Stimulated activated CD4-positive, alpha-beta T cell treated with anti-CD3 and anti-CD28 coated beads, Interleukin-2, amount 100 ng/mL, for 24 hours (primary cell): ENCODE results near the gene SORBS1.

Source experiments
- DNase-seq, 2 donors: peaks; one replicate each; pipeline ENCODE4 v3.0.0-alpha.2; 2020

Gene SORBS1

DNA sequence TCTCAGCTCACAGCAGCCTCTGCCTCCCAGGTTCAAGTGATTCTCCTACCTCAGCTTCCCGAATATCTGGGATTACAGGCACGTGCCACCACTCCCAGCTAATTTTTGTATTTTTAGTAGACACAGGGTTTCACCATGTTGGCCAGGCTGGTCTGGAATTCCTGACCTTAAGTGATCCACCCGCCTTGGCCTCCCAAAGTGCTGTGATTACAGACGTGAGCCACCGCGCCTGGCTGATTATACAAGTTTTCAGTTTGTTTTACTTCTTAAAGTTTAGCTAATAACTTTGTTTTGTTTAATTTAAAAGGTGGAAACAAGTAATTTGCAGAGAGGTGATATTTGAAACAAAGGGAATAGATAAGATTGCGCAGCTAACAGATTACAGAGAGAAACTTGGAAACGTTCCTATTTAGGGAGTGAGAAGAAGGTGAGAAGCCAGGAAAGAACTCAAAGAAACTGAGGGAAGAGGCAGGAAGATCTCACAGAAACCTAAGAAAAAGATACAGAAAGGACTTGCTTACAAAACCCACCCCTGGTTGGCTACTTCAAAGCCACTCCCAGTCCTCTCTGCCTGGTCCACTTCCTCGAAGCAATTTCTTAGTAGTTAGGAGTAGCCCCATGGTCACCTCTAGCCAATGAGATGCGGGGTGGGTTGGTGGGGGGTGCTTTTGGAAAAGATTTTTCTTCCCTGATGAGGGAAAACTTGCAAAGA, 255.4 kb downstream of the SORBS1 start:
- no peak for DNase-seq

DNA sequence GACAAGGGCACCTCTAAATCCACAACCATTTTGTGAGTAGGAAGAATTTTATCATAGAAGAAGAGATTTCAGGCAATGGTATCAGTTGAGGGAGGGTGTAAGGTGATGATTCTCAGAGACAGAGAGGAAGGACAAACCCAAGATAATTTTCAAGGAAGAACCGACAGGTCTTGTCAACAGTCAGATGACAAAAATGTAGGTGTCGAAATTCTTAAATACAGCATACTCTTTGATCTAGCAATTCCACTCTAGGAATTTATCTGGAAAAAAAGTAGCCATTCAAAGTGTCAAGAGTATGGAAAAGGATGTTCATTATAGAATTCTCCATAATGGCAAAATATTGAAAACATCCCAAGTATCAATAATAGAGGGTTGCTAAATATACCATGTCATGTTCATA, 256.2 kb downstream of the SORBS1 start:
- DNase-seq, result no peak

DNA sequence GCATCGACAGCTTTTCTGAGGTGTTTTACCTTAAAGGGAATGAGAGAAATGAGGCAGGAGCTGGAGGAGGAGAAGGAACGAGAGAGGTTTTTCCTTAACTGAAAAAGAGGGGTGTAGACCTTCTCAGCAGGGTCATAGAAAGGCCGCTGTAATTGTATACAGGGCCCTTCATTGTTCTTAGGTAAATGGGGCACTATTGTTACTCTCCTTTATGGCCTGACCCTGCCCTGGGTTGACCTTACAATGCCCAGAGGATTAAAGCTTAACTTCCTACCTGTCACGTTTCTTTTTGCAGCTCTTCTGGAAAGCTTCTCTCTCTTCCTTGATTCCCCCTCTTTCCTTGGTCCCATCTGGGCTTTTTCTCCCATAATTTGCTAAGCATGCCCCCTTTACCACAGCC, 256.7 kb downstream of the SORBS1 start:
- no peak for DNase-seq

DNA sequence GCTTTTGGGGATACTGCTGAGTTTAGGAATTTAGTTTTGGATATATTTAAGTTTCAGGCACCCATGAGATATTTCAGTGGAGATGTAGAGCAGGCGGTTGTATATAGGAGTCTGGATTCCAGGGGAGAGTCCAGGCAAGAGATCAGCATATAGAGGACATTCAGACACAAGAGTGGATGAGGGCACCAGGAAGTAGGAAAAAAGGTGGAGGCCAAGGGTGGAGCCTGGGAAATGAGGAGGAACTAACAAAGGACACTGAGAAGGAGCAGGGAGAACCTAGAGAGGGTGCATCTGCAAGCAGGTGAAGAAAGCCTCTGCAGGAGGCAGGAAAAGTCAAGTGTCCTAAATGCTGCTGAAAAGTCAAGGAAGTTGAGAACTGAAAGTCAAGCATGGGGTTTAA, 257.2 kb downstream of the SORBS1 start:
- DNase-seq, result no peak

DNA sequence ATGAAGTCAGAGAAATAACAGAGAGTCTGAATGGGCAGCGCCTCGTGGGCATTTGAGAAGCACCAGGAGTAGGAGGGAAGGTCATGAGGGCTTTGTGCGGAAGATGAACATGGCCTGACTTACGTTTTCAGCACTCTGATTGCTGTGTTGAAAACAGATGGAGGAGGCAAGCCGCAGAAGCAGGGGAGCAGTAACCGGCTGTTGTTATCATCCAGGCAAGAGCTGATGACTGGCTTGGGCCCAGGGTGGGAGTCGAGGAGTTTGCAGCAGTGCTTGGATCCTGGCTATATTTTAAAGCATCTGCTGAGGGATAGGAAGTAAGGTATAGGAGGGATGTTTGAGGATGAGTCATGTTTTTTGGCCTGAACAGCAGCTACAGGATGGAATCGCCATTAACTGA, 257.6 kb downstream of the SORBS1 start:
- DNase-seq, result no peak

DNA sequence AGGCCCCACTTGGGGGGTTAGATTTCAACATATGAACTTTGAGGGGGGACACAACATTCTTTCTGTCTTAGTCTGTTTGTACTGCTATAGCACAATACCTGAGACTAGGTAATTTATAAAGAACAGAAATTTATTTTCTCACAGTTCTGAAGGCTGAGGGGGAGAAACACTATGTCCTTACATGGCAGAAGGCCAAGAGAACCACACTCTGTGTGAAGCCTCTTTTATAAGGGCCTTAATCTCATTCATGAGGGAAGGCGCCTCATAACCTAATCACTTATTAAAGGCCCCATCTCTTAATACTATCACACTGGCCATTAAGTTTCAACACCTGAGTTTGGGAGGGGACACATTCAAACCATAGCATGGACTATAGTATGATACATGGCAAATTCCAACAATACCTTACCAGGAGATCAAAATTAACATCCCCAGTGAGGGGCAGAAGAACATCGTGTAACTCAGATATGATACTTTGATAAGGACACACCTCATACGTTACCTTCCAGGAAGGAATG, 261.1 kb downstream of the SORBS1 start:
- no peak for DNase-seq

DNA sequence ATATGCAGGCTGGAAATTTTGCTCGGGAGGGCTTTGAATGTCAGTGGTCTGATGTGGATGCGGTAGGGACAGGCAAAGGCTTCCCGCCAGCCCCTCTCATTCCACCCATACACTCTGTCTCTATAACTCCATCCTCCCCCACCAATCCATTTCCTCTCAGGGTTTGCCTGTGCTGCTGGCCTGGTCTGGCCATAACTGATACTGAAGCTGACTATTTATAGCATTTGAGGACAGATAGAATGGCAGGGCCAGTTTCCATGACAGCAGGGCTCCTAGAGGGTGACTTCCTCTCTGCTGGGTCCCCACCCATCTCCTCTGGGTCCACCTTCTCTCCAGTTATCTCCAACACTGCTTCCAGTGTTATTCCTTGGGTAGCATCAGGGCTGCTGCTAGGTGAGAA, 263.8 kb downstream of the SORBS1 start:
- no peak for DNase-seq

DNA sequence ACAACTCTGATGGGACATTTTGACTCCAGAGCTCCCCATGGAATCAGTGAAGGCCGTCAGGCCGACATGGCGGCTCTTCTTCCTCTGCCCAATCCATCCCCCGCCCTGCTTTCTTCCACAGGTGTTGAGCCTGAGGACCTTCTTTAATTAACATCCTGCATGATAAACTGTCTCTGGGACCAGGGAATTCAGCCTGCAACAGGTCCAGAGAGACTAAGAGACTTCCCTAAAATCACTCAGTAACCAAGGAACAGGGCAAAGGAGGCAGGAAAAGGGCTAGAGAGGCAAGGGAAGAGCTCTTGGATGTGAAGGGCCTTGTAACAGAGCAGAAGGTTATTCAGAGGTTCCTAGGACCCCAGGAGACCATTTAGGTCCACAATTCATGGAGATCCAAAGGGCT, 264.4 kb downstream of the SORBS1 start:
- DNase-seq, result no peak

DNA sequence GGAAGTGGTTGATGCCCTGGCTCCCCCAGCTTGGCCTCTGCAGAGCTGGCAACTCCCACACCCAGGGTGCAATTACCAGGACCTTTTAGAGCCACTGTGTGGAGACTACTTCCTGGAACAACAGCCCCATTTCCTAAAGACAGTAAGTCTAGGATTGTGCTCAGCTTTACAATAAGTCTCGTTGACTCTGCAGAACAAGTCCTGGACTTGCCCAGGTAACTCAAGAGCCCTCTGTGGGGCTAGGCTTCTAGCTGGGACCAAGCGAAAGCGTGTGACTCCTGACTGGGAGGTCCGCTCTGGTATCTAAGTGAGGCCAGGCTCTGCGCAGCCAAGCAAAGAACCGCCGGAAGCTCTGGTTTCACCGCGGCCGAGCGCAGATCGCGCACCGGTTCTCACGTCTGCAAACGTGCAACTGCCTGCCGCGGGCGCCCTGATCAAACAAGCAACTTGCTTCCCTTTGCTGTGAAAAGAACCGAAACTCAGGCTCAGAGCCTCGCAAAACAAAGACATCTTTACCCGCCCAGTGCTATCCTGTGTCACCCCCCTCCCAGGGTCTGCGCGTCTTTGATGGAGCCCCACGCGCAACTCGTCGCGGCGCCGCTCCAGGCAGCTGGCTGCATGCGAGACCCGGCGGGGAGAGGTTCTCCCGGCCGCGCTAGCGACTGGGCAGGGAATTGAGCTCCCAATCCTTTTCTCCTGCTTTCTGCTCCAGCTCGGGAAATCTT, 266.0 kb downstream of the SORBS1 start:
- peak; percentile 30 to 52 for DNase-seq

DNA sequence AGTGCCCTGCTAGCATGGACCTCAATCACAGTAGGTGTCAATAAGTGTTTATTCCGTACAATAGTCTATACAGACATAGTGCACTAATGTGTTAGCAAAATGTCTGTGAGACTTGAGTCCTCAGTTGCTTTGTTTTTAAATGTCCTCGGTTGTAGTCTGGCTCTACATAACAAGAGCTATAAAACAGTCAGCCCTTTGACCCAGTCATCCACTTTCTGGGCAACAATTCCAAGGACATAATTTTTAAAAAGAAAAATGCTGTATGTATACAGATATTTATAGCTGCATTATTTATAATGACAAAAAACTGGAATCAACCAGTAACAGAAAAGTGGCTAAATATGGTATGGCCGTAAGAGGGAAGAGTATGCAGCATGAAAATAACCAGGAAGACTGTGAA, 267.5 kb downstream of the SORBS1 start:
- DNase-seq, result no peak

DNA sequence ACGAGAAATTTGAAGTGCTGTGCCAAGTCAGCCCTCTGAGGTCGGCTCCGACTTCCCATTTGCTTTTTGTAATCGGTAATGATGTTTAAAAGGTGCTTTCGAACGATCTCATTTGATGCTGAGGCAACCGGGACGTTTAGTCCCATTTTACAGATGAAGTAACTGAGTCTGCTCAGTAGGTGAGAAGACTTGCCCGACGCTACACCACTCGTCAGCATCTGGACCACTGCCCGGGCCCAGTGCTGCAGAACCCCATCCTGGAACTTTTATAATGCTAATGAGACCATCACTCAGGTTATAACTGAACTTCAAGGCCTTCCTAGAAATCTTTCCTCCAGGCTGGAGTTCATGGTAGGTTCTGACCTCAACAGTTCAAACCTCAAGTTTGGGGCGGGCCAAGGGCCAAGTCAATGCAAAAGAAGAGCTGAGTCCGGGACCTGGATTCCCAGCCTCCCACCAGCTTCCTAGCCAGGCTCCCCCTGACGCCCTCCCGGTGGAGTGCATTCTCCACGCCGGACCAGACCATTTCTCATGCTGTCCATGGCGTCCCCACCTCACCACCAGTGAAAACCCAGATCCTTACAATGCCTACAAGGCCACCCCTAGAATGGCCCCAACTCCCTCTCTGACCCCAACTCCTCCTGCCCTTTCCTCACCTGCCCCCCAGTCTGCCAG, 269.7 kb downstream of the SORBS1 start:
- no peak for DNase-seq

DNA sequence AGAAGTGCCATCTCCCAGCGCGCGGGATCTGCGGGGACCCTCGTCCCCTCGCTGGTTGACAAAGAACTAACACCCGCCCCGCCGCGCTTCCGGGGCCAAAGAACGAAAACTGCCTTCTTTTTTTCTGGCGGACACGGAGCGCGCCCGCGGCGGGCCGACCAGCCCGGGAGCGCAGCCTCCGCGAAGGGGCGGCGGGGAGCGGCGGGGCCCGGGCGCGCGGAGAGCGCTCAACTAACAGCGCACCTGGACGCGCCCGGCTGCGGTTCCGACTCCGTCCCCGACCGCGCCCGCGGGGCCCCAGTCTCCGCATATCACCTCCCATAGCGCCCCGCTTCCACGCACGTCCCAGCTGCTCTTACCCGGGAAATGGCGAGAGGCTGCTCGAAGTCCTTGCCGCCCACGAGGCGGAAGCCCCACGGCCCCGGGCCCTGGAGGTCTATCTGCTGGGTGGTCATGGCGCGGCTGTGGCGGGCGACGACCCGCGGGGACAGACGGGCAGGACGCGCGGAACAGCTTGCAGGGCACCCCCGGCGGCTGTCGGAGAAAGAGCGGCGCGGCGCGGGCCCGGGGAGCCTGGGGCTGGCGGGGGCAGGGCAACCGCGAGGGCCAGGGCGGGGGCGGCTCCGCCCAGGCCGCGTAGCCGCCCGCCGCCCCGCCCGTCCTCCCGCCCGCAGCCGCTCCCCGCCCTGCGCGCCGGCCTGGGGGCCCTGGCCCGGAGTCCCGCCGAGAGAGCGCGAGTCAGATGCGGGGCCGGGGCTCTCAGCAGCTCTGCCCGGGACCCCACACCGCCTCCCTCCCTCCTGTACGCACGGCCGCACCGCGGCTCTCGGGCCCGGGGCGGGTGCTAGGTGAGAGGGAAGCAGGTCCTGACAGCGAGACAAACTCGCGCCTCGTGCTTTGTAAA, 270.5 kb downstream of the SORBS1 start, which contains the start of gene PDLIM1:
Gene PDLIM1 (minus strand): TSS at position 543 of the 904 bp plus-strand sequence. CDS start 88 bp downstream, at position 455.
- DNase-seq, result peak; percentile 18 to 48

DNA sequence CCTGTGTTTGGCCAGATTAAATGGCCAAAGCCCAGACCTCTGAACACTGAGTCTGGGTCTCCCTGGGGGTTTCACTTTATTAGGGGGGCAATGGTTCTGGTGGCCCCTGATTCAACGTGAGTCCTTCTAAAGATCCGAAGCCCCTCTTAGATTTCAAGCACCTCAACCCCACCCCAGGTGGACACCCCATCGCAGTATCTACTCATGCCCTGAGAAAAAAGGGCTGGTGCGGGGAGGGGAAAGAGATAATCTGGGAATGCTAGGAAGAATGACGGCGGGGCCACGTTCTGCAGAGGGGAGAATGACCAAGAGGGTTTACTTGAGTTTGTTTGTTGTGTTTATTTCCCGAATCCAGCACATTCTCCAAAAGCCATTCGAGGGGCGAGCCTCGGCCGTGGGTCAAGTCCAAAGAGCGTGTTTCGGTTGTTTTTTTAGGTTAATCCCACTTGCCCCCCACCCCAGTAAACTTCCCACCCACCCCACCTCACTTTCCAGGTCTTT, 271.2 kb downstream of the SORBS1 start:
- no peak for DNase-seq

DNA sequence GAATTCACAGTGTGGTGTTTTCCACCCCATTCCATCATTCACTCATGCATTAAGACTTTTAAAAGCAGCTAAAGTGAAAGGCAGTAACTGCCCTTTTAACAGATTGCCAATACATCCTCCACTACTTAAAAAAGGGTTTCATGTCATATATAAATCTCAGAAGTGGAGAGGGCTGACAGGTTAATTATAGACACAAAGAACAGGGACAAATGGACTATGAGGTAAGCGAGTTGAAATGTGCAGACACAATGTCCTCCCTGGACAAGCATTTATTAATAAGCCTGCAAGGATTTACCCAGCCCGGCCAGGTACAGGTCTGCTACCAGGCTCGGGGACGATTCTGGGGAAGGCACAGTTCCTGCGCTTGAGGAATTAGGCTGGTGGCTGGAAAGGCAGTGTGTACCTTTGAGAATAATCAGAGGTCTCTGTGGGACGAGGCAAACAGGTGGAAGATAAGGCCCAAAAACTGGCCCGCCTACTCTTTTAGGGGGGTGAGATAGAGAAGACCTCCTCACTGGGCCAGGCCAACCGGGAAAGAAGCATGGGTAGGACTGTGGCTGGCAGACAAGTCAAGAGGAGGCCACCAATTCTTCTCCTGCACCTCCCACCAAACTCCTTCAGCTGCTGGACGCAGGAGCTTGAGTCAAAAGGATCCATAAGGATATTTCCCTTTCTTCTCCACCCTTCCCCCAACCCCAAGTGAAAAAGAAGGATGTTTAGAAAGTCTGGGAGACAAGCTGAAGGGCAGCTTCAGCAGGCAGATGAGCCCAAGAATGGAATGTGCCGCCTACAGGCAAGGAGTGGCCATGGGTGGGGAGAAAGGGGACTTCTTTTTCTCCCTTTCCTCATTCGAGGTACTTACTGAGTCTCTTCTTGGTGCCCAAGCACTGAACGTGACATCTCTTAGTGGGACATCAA, 271.9 kb downstream of the SORBS1 start:
- no peak for DNase-seq

DNA sequence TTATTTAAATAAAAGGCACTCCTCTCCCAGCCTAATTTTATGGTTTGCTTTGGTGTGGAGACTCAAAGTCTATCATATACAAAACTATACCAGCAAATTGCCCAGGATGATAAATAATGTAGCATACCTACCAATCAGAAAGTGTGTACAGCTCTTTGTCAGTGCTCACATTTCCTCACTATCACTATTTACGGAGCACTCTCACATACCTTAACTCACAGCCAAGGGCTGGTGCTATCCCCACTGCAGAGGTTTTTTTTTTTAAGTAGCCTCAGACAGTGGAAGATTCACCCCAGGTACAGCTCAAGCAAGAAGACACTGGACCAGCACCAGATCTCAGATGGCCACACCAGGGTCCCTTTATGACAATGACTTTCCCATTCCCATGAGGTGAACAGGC, 272.9 kb downstream of the SORBS1 start:
- no peak for DNase-seq

DNA sequence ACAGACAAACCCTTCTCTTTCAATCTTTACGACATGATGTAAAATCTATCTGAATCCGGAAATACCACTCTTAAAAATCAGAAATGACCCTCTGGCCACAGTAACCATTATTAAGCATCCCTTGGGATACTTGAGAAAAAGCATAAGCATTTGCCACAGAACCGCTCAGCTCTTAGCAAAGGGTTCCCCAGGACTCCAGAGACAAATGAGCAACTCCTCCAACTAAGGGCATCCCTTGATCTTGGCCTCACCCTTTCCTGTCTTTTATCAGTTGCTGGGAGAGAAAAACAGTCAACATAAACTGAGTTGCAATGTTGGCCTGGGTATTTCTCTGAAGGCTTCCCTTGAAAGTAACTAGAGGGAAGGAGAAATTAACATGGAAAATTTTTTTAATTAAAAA, 273.9 kb downstream of the SORBS1 start:
- no peak for DNase-seq

DNA sequence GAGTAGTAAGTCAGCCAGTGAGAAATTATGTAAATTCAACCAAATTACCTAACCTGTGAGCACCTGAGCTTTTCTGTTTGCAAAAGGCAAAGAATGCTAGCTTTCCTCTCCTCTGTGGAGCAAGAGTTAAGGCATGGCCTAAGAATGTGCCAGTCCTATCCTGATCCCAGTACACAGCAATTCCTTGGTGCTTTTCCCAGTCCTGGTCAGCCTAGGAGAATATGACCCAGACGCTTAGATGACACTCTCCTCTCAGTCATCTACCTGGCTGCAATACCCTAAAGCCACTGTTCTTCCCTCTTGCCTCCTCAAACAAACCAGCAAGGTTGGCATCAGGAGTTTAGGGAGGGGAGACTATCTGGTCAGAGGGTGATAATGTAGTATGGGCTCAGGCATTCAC, 274.5 kb downstream of the SORBS1 start:
- DNase-seq, result no peak

DNA sequence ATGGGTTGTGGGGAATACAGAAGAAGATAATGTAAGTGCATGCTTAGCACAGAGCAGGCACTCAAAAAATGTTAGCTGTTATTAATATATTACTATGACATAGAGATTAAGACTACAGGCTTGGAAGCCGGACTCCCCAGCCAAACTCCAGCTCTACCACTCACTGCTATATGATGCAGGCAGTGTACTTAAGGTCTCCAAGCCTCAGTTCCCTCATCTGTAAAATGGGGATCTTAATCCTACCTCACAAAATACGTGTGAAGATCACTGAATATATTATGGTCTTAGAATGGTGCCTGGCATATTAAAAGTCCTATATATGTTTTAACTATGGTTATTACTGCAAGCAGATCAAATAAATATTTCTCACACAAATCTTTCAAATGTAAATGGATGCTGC, 275.6 kb downstream of the SORBS1 start:
- no peak for DNase-seq

DNA sequence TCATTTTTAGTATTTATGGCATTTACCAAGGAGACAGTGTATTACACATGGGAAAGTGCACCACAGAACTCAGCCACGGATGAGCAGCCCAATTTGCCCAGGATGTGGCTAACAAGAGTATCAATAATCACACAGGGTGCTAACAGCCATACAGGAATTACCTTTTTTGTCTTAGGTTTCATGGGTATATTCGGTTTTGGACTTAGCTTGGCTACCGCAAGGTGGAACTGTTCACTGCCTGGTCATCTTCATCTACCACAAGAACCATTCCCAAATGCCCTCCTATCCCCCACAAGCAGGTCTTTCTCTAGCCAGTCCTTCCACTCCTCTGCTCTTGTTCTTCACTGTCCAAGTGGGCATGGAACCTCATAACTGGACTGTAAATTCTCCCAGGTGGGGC, 276.4 kb downstream of the SORBS1 start:
- no peak for DNase-seq

DNA sequence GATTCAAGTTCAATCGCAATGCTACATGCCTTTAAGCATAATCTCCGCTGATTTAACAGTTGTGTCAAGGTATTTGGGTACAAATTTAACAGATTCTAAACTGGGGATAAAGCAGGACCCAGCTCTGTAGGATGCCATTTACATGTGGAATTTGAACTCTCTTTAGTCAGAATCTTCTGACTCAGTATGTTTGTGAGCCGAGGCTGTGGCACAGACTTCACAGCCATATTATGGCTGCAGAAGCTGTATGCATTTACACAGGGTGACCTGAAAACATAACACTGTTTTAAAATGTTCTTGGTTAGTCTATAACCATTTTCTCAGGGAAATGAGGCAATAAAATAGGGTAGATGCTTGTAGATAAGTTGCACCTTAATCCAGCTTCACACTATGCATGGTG, 279.1 kb downstream of the SORBS1 start:
- no peak for DNase-seq

DNA sequence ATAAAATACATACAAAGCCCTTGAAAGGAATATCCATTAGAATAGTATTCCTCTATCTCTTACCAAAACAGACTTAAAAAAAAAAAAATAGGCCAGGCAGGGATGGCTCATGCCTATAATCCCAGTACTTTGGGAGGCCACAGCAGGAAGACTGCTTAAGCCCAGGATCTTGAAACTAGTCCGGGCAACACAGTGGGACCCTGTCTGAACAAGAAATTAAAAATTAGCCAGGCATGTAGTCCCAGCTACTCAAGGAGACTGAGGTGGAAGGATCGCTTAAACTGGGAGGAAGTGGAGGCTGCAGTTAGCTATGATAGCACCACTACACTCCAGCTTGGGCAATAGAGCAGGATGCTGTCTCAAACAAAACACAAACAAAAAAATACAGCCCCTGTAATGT, 280.0 kb downstream of the SORBS1 start:
- DNase-seq, result no peak
